Upper lobe of left lung (tissue), 6 donors: ENCODE data around the gene MAST4. TPM values are rescaled to one million over a fixed set of nuclear protein-coding genes. Genes with fewer than 3 reads are reported as not detected.

Source experiments
- ATAC-seq, 2 donors: fragments of 200-7000 bp; cut with Tn5 transposase; one replicate each; pipeline ENCODE4 v1.9.1; 2022; ENCODE audit warnings: mild to moderate bottlenecking in 2 of 2, moderate library complexity in 2 of 2; ENCODE audit not compliant: low FRiP score in 2 of 2
- DNase-seq, 2 donors: peaks; one replicate each; pipeline ENCODE4 v3.0.0-alpha.2; 2019 to 2020
- H3K27ac ChIP-seq, 4 donors: fragments of 200-600 bp; sonication (generic); one replicate each; pipeline ENCODE4 v1.5.1; 2016 to 2019
- H3K27me3 ChIP-seq, 4 donors: fragments of 200-600 bp; sonication (generic); one replicate each; pipeline ENCODE4 v1.5.1; 2017 to 2019
- H3K36me3 ChIP-seq, 4 donors: fragments of 200-600 bp; sonication (generic); one replicate each; pipeline ENCODE4 v1.5.1; 2016 to 2019
- H3K4me1 ChIP-seq, 4 donors: fragments of 200-600 bp; sonication (generic); one replicate each; pipeline ENCODE4 v1.5.1; 2018 to 2019
- H3K4me3 ChIP-seq, 4 donors: fragments of 200-600 bp; sonication (generic); one replicate each; pipeline ENCODE4 v1.5.1; 2017 to 2019; ENCODE audit warnings: mild to moderate bottlenecking in 2 of 4, moderate library complexity in 1 of 4
- H3K9me3 ChIP-seq, 4 donors: fragments of 200-600 bp; sonication (generic); one replicate each; pipeline ENCODE4 v1.5.1; 2018 to 2019
- CTCF ChIP-seq, 6 experiments: fragments of 450-650 bp in 4 of 6; fragments of 200-600 bp in 2 of 6; sonication (generic) in 2 of 6; IDR thresholded peaks; one replicate each; pipeline ENCODE4 v1.5.1; 2016 to 2019; ENCODE audit warnings: antibody characterized with exemption in 6 of 6
- EP300 ChIP-seq, 4 donors: sonication (generic); formaldehyde crosslinking; IDR thresholded peaks; one replicate each; pipeline ENCODE4 v1.5.1; 2017; ENCODE audit warnings: antibody characterized with exemption in 4 of 4, control low read depth in 2 of 4
- POLR2A ChIP-seq, 4 donors: fragments of 450-650 bp; IDR thresholded peaks; one replicate each; pipeline ENCODE4 v1.5.1; 2016 to 2017; ENCODE audit warnings: antibody characterized with exemption in 4 of 4, mild to moderate bottlenecking in 2 of 4
- POLR2AphosphoS5 ChIP-seq, 2 donors: sonication (generic); formaldehyde crosslinking; IDR thresholded peaks; one replicate each; pipeline ENCODE4 v1.5.1; 2017; ENCODE audit warnings: antibody characterized with exemption in 2 of 2
- WGBS, 2 donors: methylation state at CpG; one replicate each; pipeline ENCODE4 v1.1.5; 2017 to 2018; 5-methylcytosine and 5-hydroxymethylcytosine counted together
- total RNA-seq, 6 donors: library from RNA; depleted of rRNA in 4 of 6; stranded (reverse); fragments of >200 nt in 4 of 6; gene quantifications; one replicate each; pipeline versions ENCODE4 v1.1.0 to v1.2.1, GENCODE V29; 2016 to 2021
- donor health status: DM: no; HTN: no; CAD: no; lungs with moderate emphysema.
- donor health status: DM: no; HTN: yes; CAD: no; lungs with severe emphysema.

Gene MAST4
- total RNA-seq, 6 donors from 2014 or later, result 44.8 to 229 (median 66.4) TPM

- no peak overlapping the region for H3K27ac ChIP-seq
- H3K27me3 ChIP-seq, result no peaks in the 10 kb centered on the region
- peaks cover 0 to 58% (median 5%) of the 10 kb centered on the region in 4 donors for H3K36me3 ChIP-seq
- TF ChIP-seq POLR2A (IDR thresholded peaks at IDR 0.05), result no peak
- TF ChIP-seq POLR2AphosphoS5 (IDR thresholded peaks at IDR 0.05), result no peak
- TF ChIP-seq EP300 (IDR thresholded peaks at IDR 0.05), result no peak
- TF ChIP-seq CTCF (IDR thresholded peaks at IDR 0.05), result no peak
- DNase-seq (no peak), ATAC-seq (no peak)
- WGBS, 2 donors, result 77 to 86% methylated on average over 4 of the region's 4 CpGs
- no peak overlapping the region for H3K4me3 ChIP-seq
- H3K4me1 ChIP-seq, result peaks cover 0 to 5% (median 0%) of the 10 kb centered on the region in 4 donors
- no peaks in the 10 kb centered on the region for H3K9me3 ChIP-seq
Observed at GRCh38 chr5:67102708-67103107, 506.5 kb downstream of the MAST4 start.

GRCh38 chr5:67104859-67105258, 508.7 kb downstream of the MAST4 start:
- Histone ChIP-seq H3K27me3 (no peaks in the 10 kb centered on the region), H3K4me3 (no peak overlapping the region), H3K36me3 (peaks cover 0 to 59% (median 5%) of the 10 kb centered on the region in 4 donors), H3K4me1 (no peaks in the 10 kb centered on the region), H3K27ac (no peak overlapping the region), H3K9me3 (no peaks in the 10 kb centered on the region)
- ATAC-seq (no peak), DNase-seq (no peak)
- WGBS, 2 donors, result 96 to 100% methylated on average over 1 of the region's 1 CpG
- no peak for TF ChIP-seq CTCF (IDR thresholded peaks at IDR 0.05)
- no peak for TF ChIP-seq POLR2A (IDR thresholded peaks at IDR 0.05)
- TF ChIP-seq POLR2AphosphoS5 (IDR thresholded peaks at IDR 0.05), result no peak
- TF ChIP-seq EP300 (IDR thresholded peaks at IDR 0.05), result no peak

- no peak overlapping the region for H3K4me3 ChIP-seq
- ATAC-seq (no peak), DNase-seq (no peak)
- peaks cover 0 to 63% (median 6%) of the 10 kb centered on the region in 4 donors for H3K36me3 ChIP-seq
- H3K27ac ChIP-seq, result no peak overlapping the region
- 88 to 96% methylated on average over 3 of the region's 3 CpGs for WGBS, 2 donors
- no peaks in the 10 kb centered on the region for H3K9me3 ChIP-seq
- H3K4me1 ChIP-seq, result no peaks in the 10 kb centered on the region
- H3K27me3 ChIP-seq, result no peaks in the 10 kb centered on the region
- TF ChIP-seq POLR2A (IDR thresholded peaks at IDR 0.05) (no peak), EP300 (IDR thresholded peaks at IDR 0.05) (no peak), CTCF (IDR thresholded peaks at IDR 0.05) (no peak), POLR2AphosphoS5 (IDR thresholded peaks at IDR 0.05) (no peak)
Observed at GRCh38 chr5:67105270-67105669, 509.1 kb downstream of the MAST4 start.

GRCh38 chr5:67106626-67107342, 510.6 kb downstream of the MAST4 start:
- H3K27ac ChIP-seq, result no peak overlapping the region
- H3K9me3 ChIP-seq, result no peaks in the 10 kb centered on the region
- ATAC-seq (no peak), DNase-seq (no peak)
- H3K27me3 ChIP-seq, result no peaks in the 10 kb centered on the region
- 68 to 79% methylated on average over 2 of the region's 2 CpGs for WGBS, 2 donors
- H3K4me1 ChIP-seq, result no peaks in the 10 kb centered on the region
- peaks cover 0 to 67% (median 8%) of the 10 kb centered on the region in 4 donors for H3K36me3 ChIP-seq
- no peak overlapping the region for H3K4me3 ChIP-seq
- TF ChIP-seq POLR2A (IDR thresholded peaks at IDR 0.05), result no peak
- TF ChIP-seq CTCF (IDR thresholded peaks at IDR 0.05), result no peak
- no peak for TF ChIP-seq POLR2AphosphoS5 (IDR thresholded peaks at IDR 0.05)

- H3K4me3 ChIP-seq, result no peak overlapping the region
- DNase-seq (no peak), ATAC-seq (no peak)
- H3K9me3 ChIP-seq, result no peaks in the 10 kb centered on the region
- TF ChIP-seq CTCF (IDR thresholded peaks at IDR 0.05) (no peak), POLR2A (IDR thresholded peaks at IDR 0.05) (no peak), POLR2AphosphoS5 (IDR thresholded peaks at IDR 0.05) (no peak), EP300 (IDR thresholded peaks at IDR 0.05) (no peak)
- 72 to 84% methylated on average over 1 of the region's 1 CpG for WGBS, 2 donors
- no peaks in the 10 kb centered on the region for H3K27me3 ChIP-seq
- H3K36me3 ChIP-seq, result peaks cover 0 to 60% (median 7%) of the 10 kb centered on the region in 4 donors
- H3K27ac ChIP-seq, result no peak overlapping the region
- no peaks in the 10 kb centered on the region for H3K4me1 ChIP-seq
Observed at GRCh38 chr5:67111779-67112178, 515.6 kb downstream of the MAST4 start.
